Measurements from ENCODE around the gene PPARG.

DNA sequence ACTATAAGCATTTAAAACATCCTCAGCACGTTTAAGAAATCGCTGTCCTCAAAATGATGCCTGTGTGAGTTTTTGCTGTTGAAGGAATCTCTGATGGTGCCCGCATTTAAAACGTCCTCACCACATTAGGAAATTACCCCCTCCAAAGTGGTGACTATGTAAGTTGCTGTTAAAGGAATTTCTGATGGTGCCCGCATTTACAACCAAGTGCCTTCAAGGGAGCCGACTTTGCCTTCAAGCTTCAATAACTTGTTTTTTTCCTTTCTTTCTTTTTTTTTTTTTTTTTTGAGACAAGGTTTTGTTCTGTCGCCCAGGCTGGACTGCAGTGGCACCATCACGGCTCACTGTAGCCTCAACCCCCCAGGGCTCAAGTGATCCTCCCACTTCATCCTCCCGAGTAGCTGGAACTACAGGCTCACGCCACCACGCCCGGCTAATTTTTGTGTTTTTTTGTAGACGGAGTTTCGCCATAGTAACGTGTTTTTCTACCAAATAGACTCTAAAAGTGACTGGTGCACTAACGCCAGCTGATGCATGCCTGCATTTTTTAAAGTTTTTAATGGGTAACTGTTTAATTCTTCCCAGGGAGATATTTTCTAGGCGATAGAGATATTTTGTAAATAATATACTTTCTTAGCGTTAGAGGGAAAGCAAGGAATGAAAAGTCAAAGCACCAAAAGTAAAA is 176.4 kb downstream of the PPARG start:
- TF ChIP-seq PRPF4 (IDR thresholded peaks at IDR 0.05; ENCODE audit: low read depth, low read length, poor library complexity, severe bottlenecking) (no peak), TBX3 (IDR thresholded peaks at IDR 0.05; ENCODE audit: borderline replicate concordance) (no peak), GRHL1 (CRISPR knock-in tag; conservative IDR thresholded peaks at IDR 0.05) (no peak), GFI1 (CRISPR knock-in tag; IDR thresholded peaks at IDR 0.05; ENCODE audit: borderline replicate concordance) (no peak), ZBTB25 (CRISPR knock-in tag; IDR thresholded peaks at IDR 0.05) (no peak)

Measured in HepG2 (cell line).